Motor neuron (in vitro differentiated cells): Measurements from ENCODE around the gene KCTD10. TPM values are rescaled to one million over a fixed set of nuclear protein-coding genes. Genes with fewer than 3 reads are reported as not detected.
A peak's percentile ranks its signal among the peaks of the same experiment; 100 is the strongest.
"Not testable (repeated sequence)": the region's sequence is repeated elsewhere in the genome, so short reads cannot be mapped to it uniquely, and the experiment has no call there.

Experiments used
- ATAC-seq, 8 experiments: fragments of 200-7000 bp; cut with Tn5 transposase; replicated peaks in 6 of 8; 2 replicates each; pipeline ENCODE4 v1.8.0; 2021; ENCODE audit warnings: mild to moderate bottlenecking in 8 of 8, moderate library complexity in 8 of 8
- H3K27ac ChIP-seq, 2 donors: fragments of 250-450 bp; sonication (Bioruptor Pico); 2 replicates each; pipeline ENCODE4 v1.9.0; 2021; ENCODE audit warnings: antibody characterized with exemption in 2 of 2, mild to moderate bottlenecking in 2 of 2, moderate library complexity in 1 of 2
- H3K4me1 ChIP-seq, 2 donors: fragments of 250-450 bp; sonication (Bioruptor Pico); replicated peaks in 1 of 2; 2 replicates each; pipeline ENCODE4 v1.6.1; 2021; ENCODE audit warnings: antibody characterized with exemption in 2 of 2, mild to moderate bottlenecking in 2 of 2, moderate library complexity in 1 of 2
- H3K4me3 ChIP-seq, 5 donors: fragments of 250-450 bp; sonication (Bioruptor Pico); 2 replicates each; pipeline ENCODE4 v1.9.0; 2021; ENCODE audit warnings: antibody characterized with exemption in 5 of 5, mild to moderate bottlenecking in 5 of 5, moderate library complexity in 4 of 5
- WGBS, 10 experiments: fragments of 450-650 bp; shearing (Covaris generic); methylation state at CpG; one replicate each; pipeline ENCODE4 v1.0.0; 2022; 5-methylcytosine and 5-hydroxymethylcytosine counted together
- in situ Hi-C, 9 experiments: fragments of 400-800 bp; cut with MboI; loops; one replicate each; pipeline ENCODE4 v1.15.0; 2021; ENCODE audit warnings: low sequenced_read_pairs in 9 of 9, low pct_unique_long_range_greater_than_20kb in 2 of 9; ENCODE audit not compliant: unreplicated experiment in 9 of 9
- total RNA-seq, 8 experiments: library from RNA; unstranded; fragments of 300-600 nt; gene quantifications; 2 replicates each; pipeline versions ENCODE4 v1.2.3 to v1.2.4, GENCODE V29; 2022

Gene KCTD10
- total RNA-seq, 8 experiments from 2014 or later = 21.9 to 53.6 (median 40.2) TPM

GRCh38 chr12:109476807-109477184 lies 304 bp downstream of the KCTD10 start:
- Histone ChIP-seq H3K27ac (peak overlapping the region; percentile 98), H3K4me1 (peaks cover 10 to 14% of the 10 kb centered on the region in 2 donors), H3K4me3 (peak overlapping the region; percentile 62 to 97 (median 93))
- 0% methylated on average over 3 of the region's 11 CpGs; no CpG with 5 or more reads in 9 of the 10 experiments for WGBS, 10 experiments
- in situ Hi-C loops = loop anchor here in 1 of 9 experiments (10.0 kb wide), 1 partner anchor 52 kb away; no protein-coding TSS in a partner anchor
- peak; percentile 10 to 38 (median 34) for ATAC-seq

- in situ Hi-C loops = loop anchor here in 1 of 9 experiments (10.0 kb wide), 1 partner anchor 51 kb away; no protein-coding TSS in a partner anchor
- H3K27ac ChIP-seq = no peak overlapping the region
- peaks cover 10 to 14% of the 10 kb centered on the region in 2 donors for H3K4me1 ChIP-seq
- peak in 2 of 8 experiments; percentile 8 to 10 for ATAC-seq
- WGBS, 10 experiments = 0 to 68% (median 8%) methylated on average over 2 to 9 of the region's 19 CpGs
- peak overlapping the region; percentile 62 to 97 (median 93) for H3K4me3 ChIP-seq
Measured at GRCh38 chr12:109475993-109476806, 900 bp downstream of the KCTD10 start.

GRCh38 chr12:109475121-109475520 lies 2.0 kb downstream of the KCTD10 start:
- Histone ChIP-seq H3K4me3 (no peak overlapping the region), H3K4me1 (peaks cover 10 to 14% of the 10 kb centered on the region in 2 donors), H3K27ac (no peak overlapping the region)
- WGBS, 10 experiments = 0 to 100% (median 92%) methylated on average over 1 to 5 of the region's 7 CpGs; no CpG with 5 or more reads in 2 of the 10 experiments
- in situ Hi-C loops = loop anchor here in 1 of 9 experiments (10.0 kb wide), 1 partner anchor 50 kb away; no protein-coding TSS in a partner anchor
- ATAC-seq = no peak

- in situ Hi-C loops = loop anchor here in 1 of 9 experiments (10.0 kb wide), 1 partner anchor 49 kb away; no protein-coding TSS in a partner anchor
- ATAC-seq, H3K4me3 ChIP-seq, H3K27ac ChIP-seq: not testable (repeated sequence)
- 70 to 100% (median 93%) methylated on average over 1 to 13 of the region's 16 CpGs; no CpG with 5 or more reads in 1 of the 10 experiments for WGBS, 10 experiments
- peaks cover 10 to 14% of the 10 kb centered on the region in 2 donors for H3K4me1 ChIP-seq
Measured at GRCh38 chr12:109473526-109474270, 3.4 kb downstream of the KCTD10 start.

GRCh38 chr12:109473006-109473405 lies 4.1 kb downstream of the KCTD10 start:
- WGBS, 10 experiments = 93 to 100% (median 94%) methylated on average over 2 to 3 of the region's 3 CpGs; no CpG with 5 or more reads in 7 of the 10 experiments
- H3K27ac ChIP-seq = no peak overlapping the region
- in situ Hi-C loops = loop anchor here in 1 of 9 experiments (10.0 kb wide), 1 partner anchor 48 kb away; no protein-coding TSS in a partner anchor
- H3K4me3 ChIP-seq = no peak overlapping the region
- peaks cover 6 to 7% of the 10 kb centered on the region in 2 donors for H3K4me1 ChIP-seq
- no peak for ATAC-seq

- in situ Hi-C loops = no loop called here
- no peak overlapping the region for H3K27ac ChIP-seq
- H3K4me3 ChIP-seq = no peak overlapping the region
- 28 to 100% (median 100%) methylated on average over 1 to 9 of the region's 10 CpGs; no CpG with 5 or more reads in 5 of the 10 experiments for WGBS, 10 experiments
- ATAC-seq = peak in 3 of 8 experiments; percentile 56 to 77 (median 73)
- H3K4me1 ChIP-seq = peaks cover under 1% of the 10 kb centered on the region in 2 donors
Measured at GRCh38 chr12:109469517-109469916, 7.6 kb downstream of the KCTD10 start.

- in situ Hi-C loops = no loop called here
- Histone ChIP-seq H3K4me3 (no peak overlapping the region), H3K4me1 (peaks cover 15% of the 10 kb centered on the region in 2 donors), H3K27ac (no peak overlapping the region)
- ATAC-seq = peak in 2 of 8 experiments; percentile 9 to 30
- 51 to 100% (median 73%) methylated on average over 1 to 4 of the region's 8 CpGs; no CpG with 5 or more reads in 5 of the 10 experiments for WGBS, 10 experiments
Measured at GRCh38 chr12:109467978-109468676, 9.0 kb downstream of the KCTD10 start.

- in situ Hi-C loops = no loop called here
- Histone ChIP-seq H3K27ac (no peak overlapping the region), H3K4me1 (peaks cover 28% of the 10 kb centered on the region in 2 donors), H3K4me3 (no peak overlapping the region)
- no peak for ATAC-seq
- WGBS, 10 experiments = 77 to 100% (median 87%) methylated on average over 2 to 3 of the region's 3 CpGs; no CpG with 5 or more reads in 7 of the 10 experiments
Measured at GRCh38 chr12:109466821-109467220, 10.3 kb downstream of the KCTD10 start.

GRCh38 chr12:109466305-109466704 lies 10.8 kb downstream of the KCTD10 start:
- Histone ChIP-seq H3K4me1 (peaks cover 29 to 33% of the 10 kb centered on the region in 2 donors), H3K4me3 (no peak overlapping the region), H3K27ac (no peak overlapping the region)
- in situ Hi-C loops = no loop called here
- WGBS, 10 experiments = 33 to 100% (median 85%) methylated on average over 1 to 2 of the region's 2 CpGs; no CpG with 5 or more reads in 4 of the 10 experiments
- no peak for ATAC-seq

GRCh38 chr12:109464642-109465351 lies 12.3 kb downstream of the KCTD10 start:
- Histone ChIP-seq H3K4me3 (no peak overlapping the region), H3K4me1 (peaks cover 32 to 36% of the 10 kb centered on the region in 2 donors), H3K27ac (no peak overlapping the region)
- ATAC-seq = no peak
- in situ Hi-C loops = no loop called here
- WGBS, 10 experiments = 70 to 100% (median 92%) methylated on average over 1 to 14 of the region's 14 CpGs

- ATAC-seq = peak in 2 of 8 experiments; percentile 13 to 27
- WGBS, 10 experiments = 0 to 67% (median 20%) methylated on average over 1 to 3 of the region's 5 CpGs; no CpG with 5 or more reads in 3 of the 10 experiments
- no peak overlapping the region for H3K4me3 ChIP-seq
- no peak overlapping the region for H3K27ac ChIP-seq
- in situ Hi-C loops = no loop called here
- peaks cover 40 to 45% of the 10 kb centered on the region in 2 donors for H3K4me1 ChIP-seq
Measured at GRCh38 chr12:109463756-109464155, 13.3 kb downstream of the KCTD10 start.
